ENCODE data around the gene RELA. TPM values are rescaled to one million over a fixed set of nuclear protein-coding genes. Genes with fewer than 3 reads are reported as not detected.

The RELA gene
- total and polyA plus RNA-seq, 2 of the 13 experiments (the other 11 are each of a cell fraction or from before 2014, with no cell fraction given) = 21.4 to 40.5 TPM

GRCh38 chr11:65615229-65615949 lies 47.3 kb downstream of the RELA start, which contains the start of gene PCNX3:
Gene PCNX3 (plus strand): TSS chr11:65615776. CDS start chr11:65616312, 536 bp downstream.
- Histone ChIP-seq H3K27me3 (ENCODE audit: control insufficient read depth in 1 of 2, insufficient read depth in 2 of 2, low read length in 2 of 2) (no peaks in the 10 kb centered on the region; a peak in 1 of 5 replicates), H3K4me2 (ENCODE audit: low read depth, low read length) (peak within 1 kb of the TSS; percentile 96), H2AFZ (ENCODE audit: low read length) (no peak within 1 kb of the TSS), H3K9ac (ENCODE audit: insufficient read depth, low read depth, low read length) (peak within 1 kb of the TSS; percentile 95), H3K9me3 (ENCODE audit: low read length) (no peaks in the 10 kb centered on the region), H3K36me3 (replicated peaks in 1 of 2; ENCODE audit: control insufficient read depth in 1 of 2, insufficient read depth in 2 of 2, low read length in 2 of 2) (peaks cover 18 to 39% of the 10 kb centered on the region in 2 experiments; a peak in 4 of 5 replicates), H3K4me1 (ENCODE audit: insufficient read depth, low read length) (peaks cover 41% of the 10 kb centered on the region), H3K79me2 (ENCODE audit: insufficient read depth, low read length) (peaks cover 60% of the 10 kb centered on the region), H3K4me3 (replicated peaks in 1 of 3; ENCODE audit: insufficient read depth in 1 of 3, low read depth in 2 of 3, low read length in 3 of 3) (peak within 1 kb of the TSS; percentile 90 to 97 (median 94)), H3K27ac (ENCODE audit: extremely low read length, insufficient read depth, low read length) (peak within 1 kb of the TSS; percentile 92), H4K20me1 (ENCODE audit: insufficient read depth, low read length) (peaks cover 23% of the 10 kb centered on the region; the same call in 1 of the 2 replicates)
- BruUV-seq (replicated peaks) = no TSS peak
- peak; percentile 72 for ATAC-seq
- POLR2A ChIA-PET = interaction anchor here (0.7 to 4.3 kb wide), 27 partner anchors 9 to 437 kb away, joined by 3 to 48 read pairs (median 4); partner anchors contain the start of genes CCDC85B, CFL1, EHBP1L1 and KAT5
- FAIRE-seq = peak; percentile 100
- CTCF ChIA-PET (ENCODE audit: low intra/inter-chr PET ratio, low total read pairs) = no interaction called here
- peak; percentile 100 for DNase-seq (ENCODE audit: low spot score)
- in situ Hi-C loops (cut with HindIII; ENCODE audit: extremely low pct_ligation_motif_present, low pct_unique_long_range_greater_than_20kb) = no loop called here
- intact Hi-C loops (cut with micrococcal nuclease; ENCODE audit: unreplicated experiment) = no loop called here
- WGBS (ENCODE audit: low lambda C conversion rate) = 1% methylated on average over 39 of the region's 55 CpGs
- TF ChIP-seq NCOA1 (CRISPR knock-in tag; IDR thresholded peaks at IDR 0.05) = no peak
- peak; percentile 69; the same call in 1 of the 2 replicates for TF ChIP-seq DR1 (CRISPR knock-in tag; IDR thresholded peaks at IDR 0.05)
- TF ChIP-seq AGO1 (IDR thresholded peaks at IDR 0.05; ENCODE audit: low read depth, low read length, poor library complexity, severe bottlenecking) = no peak
- TF ChIP-seq, protein P1, sequence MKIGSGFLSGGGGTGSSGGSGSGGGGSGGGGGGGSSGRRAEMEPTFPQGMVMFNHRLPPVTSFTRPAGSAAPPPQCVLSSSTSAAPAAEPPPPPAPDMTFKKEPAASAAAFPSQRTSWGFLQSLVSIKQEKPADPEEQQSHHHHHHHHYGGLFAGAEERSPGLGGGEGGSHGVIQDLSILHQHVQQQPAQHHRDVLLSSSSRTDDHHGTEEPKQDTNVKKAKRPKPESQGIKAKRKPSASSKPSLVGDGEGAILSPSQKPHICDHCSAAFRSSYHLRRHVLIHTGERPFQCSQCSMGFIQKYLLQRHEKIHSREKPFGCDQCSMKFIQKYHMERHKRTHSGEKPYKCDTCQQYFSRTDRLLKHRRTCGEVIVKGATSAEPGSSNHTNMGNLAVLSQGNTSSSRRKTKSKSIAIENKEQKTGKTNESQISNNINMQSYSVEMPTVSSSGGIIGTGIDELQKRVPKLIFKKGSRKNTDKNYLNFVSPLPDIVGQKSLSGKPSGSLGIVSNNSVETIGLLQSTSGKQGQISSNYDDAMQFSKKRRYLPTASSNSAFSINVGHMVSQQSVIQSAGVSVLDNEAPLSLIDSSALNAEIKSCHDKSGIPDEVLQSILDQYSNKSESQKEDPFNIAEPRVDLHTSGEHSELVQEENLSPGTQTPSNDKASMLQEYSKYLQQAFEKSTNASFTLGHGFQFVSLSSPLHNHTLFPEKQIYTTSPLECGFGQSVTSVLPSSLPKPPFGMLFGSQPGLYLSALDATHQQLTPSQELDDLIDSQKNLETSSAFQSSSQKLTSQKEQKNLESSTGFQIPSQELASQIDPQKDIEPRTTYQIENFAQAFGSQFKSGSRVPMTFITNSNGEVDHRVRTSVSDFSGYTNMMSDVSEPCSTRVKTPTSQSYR (CRISPR knock-in tag; IDR thresholded peaks at IDR 0.05; ENCODE audit: borderline replicate concordance) = no peak
- TF ChIP-seq MED13 (CRISPR knock-in tag; IDR thresholded peaks at IDR 0.05) = no peak
- TF ChIP-seq MXI1 (IDR thresholded peaks at IDR 0.05; ENCODE audit: borderline replicate concordance, low read depth, low read length) = peak; percentile 76; the same call in 1 of the 3 replicates
- no peak for TF ChIP-seq NR2F1 (CRISPR knock-in tag; IDR thresholded peaks at IDR 0.05)
- 0 out of 2 replicates have a peak, but pooled peaks have one; percentile 22 for TF ChIP-seq MEIS2 (CRISPR knock-in tag; IDR thresholded peaks at IDR 0.05)
- TF ChIP-seq SP2 (CRISPR knock-in tag; IDR thresholded peaks at IDR 0.05) = peak; percentile 98
- no peak; the same call in 1 of the 2 replicates for TF ChIP-seq KLF12 (CRISPR knock-in tag; IDR thresholded peaks at IDR 0.05; ENCODE audit: borderline replicate concordance)
- 0 out of 2 replicates have a peak, but pooled peaks have one; percentile 17 for TF ChIP-seq ZNF782 (CRISPR knock-in tag; IDR thresholded peaks at IDR 0.05; ENCODE audit: borderline replicate concordance)
- peak; percentile 19; the same call in 1 of the 2 replicates for TF ChIP-seq KLF11 (CRISPR knock-in tag; IDR thresholded peaks at IDR 0.05)
- peak; percentile 93 for TF ChIP-seq POLR2AphosphoS2 (IDR thresholded peaks at IDR 0.05; ENCODE audit: low read depth, low read length)
- no peak for TF ChIP-seq ZNF597 (CRISPR knock-in tag; IDR thresholded peaks at IDR 0.05)
- TF ChIP-seq DPF2 (CRISPR knock-in tag; IDR thresholded peaks at IDR 0.05; ENCODE audit: borderline replicate concordance, low read depth) = no peak
- TF ChIP-seq, protein P2, sequence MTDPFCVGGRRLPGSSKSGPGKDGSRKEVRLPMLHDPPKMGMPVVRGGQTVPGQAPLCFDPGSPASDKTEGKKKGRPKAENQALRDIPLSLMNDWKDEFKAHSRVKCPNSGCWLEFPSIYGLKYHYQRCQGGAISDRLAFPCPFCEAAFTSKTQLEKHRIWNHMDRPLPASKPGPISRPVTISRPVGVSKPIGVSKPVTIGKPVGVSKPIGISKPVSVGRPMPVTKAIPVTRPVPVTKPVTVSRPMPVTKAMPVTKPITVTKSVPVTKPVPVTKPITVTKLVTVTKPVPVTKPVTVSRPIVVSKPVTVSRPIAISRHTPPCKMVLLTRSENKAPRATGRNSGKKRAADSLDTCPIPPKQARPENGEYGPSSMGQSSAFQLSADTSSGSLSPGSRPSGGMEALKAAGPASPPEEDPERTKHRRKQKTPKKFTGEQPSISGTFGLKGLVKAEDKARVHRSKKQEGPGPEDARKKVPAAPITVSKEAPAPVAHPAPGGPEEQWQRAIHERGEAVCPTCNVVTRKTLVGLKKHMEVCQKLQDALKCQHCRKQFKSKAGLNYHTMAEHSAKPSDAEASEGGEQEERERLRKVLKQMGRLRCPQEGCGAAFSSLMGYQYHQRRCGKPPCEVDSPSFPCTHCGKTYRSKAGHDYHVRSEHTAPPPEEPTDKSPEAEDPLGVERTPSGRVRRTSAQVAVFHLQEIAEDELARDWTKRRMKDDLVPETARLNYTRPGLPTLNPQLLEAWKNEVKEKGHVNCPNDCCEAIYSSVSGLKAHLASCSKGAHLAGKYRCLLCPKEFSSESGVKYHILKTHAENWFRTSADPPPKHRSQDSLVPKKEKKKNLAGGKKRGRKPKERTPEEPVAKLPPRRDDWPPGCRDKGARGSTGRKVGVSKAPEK (CRISPR knock-in tag; IDR thresholded peaks at IDR 0.05; ENCODE audit: borderline replicate concordance) = no peak
- no peak for TF ChIP-seq ZBTB8A (CRISPR knock-in tag; IDR thresholded peaks at IDR 0.05; ENCODE audit: borderline replicate concordance, low read depth)

Measured in HepG2 (cell line).